GM21367 (cell line): ENCODE results near the gene PLIN5.
"Not testable (repeated sequence)": the region's sequence is repeated elsewhere in the genome, so short reads cannot be mapped to it uniquely, and the experiment has no call there.

ENCODE experiments used
- ATAC-seq: cut with Tn5 transposase; IDR thresholded peaks from one replicate; pipeline ENCODE4 v1.9.1; 2021; ENCODE audit not compliant: unreplicated experiment

The PLIN5 gene

DNA sequence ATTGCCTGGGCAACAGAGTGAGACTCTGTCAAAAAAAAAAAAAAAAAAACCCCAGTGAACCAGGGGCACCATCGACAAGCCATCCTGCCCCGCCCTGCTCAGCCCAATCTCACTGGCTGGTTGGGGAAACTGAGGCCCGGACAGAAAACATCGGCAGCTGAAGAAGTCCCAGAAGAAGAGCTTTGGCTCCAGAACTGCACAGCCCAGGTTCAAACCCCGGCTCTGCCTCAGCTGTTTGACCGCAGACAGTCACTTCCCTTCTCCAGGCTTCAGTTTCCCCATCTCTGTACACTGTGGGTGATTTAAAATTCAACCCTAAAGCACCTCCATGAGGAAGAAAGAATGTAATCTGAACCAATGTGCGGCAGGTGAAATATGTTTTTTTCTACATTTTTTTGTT lies 33.9 kb upstream of the PLIN5 start:
- no peak for ATAC-seq

DNA sequence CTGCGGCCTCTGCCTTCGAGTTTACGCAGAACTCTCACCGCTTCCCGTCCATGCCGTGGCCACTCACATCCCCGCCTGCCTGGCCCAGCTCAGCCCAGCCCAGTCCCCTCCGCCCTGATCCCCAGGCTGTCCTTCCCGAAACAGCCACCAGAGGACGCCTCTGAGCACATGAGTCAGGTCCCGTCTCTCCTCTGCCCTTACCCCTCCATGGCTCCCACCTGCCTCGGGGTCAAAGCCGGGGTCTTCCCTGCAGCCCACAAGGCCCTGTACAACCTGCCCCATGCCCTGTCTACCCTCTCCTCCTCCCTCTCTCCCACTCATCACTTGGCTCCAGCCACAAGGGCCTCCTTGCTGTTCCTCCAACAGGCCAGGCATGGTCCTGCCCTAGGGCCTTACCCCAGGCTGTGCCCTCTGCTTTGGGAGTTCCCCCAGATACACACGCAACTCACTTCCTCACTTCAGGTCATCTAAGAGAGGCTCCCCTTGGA lies 32.6 kb upstream of the PLIN5 start:
- ATAC-seq, result no peak

DNA sequence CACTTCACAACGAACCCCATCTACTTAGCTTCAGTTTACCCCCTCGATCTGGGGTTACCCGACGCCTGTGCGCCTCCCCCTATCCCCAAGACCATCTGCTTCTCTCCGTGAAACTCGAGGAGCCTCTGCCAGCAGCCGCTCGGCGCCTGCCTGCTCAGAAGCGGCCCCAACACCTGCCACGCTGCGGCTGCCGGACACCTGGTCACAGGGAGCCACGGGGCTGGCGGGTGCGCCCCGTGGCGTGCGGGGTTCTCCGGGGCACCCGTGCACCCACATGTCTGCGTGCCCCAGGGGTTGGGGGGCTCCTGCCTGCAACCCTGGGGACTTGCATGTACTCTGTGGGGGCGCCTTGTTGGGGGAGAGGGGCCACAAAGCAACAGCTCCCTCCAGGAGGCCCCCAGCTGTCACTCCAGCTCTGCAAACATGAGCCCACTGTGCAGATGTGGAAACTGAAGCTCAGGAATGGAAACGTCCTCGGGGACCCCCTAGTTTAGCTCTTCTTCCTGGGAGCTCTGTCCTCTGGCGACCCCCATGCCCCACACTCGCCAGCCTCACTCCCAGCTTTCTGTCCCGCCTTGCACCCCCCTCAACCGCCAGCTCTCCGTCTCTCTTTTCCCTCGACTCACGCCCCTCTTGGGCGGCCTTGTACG lies 31.5 kb upstream of the PLIN5 start:
- no peak for ATAC-seq

DNA sequence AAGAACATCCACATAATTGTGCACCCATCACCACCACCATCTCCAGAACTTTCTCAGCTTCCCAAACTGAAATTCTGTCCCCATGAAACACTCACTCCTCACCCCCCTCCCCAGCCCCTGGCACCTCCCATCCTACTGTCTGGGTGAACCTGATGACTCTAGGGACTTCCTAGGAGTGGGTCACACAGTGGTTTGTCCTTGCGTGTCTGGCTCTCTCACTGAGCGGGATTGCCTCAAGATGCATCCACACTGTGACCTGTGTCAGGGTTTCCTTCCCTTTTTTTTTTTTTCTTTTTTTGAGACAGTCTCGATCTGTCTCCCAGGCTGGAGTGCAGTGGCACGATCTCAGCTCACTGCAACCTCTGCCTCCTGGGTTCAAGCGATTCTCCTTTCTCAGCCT lies 28.5 kb upstream of the PLIN5 start:
- not testable (repeated sequence) for ATAC-seq

DNA sequence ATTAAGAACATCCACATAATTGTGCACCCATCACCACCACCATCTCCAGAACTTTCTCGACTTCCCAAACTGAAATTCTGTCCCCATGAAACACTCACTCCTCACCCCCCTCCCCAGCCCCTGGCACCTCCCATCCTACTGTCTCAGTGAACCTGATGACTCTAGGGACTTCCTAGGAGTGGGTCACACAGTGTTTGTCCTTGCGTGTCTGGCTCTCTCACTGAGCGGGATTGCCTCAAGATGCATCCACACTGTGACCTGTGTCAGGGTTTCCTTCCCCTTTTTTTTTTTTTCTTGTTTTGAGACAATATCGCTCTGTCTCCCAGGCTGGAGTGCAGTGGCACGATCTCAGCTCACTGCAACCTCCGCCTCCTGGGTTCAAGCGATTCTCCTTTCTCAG lies 27.1 kb upstream of the PLIN5 start:
- ATAC-seq, result not testable (repeated sequence)

DNA sequence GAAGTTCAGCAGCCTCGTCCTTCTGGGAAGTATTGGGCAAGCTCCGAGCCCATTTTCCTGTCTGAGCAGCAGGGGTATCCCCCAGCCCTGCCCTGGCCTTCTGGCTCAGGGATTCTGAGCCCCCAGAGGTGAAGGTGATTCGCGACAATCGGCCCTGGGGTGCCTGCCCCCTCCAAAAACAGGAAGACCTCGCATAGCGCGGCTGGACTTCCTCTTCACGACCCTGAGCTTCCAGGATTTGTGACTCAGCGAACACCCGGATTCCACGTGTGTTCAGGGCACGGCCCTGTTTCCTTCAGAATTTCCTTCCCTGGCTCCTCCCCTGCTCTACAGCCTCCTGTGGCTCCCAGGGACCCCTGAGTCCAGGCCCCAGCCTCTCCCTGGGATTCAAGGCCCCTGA lies 24.5 kb upstream of the PLIN5 start, which contains the start of gene SEMA6B:
SEMA6B (minus strand) TSS at position 116 of the 400 bp plus-strand sequence. CDS start 1,227 bp downstream, outside the sequence.
- no peak for ATAC-seq

DNA sequence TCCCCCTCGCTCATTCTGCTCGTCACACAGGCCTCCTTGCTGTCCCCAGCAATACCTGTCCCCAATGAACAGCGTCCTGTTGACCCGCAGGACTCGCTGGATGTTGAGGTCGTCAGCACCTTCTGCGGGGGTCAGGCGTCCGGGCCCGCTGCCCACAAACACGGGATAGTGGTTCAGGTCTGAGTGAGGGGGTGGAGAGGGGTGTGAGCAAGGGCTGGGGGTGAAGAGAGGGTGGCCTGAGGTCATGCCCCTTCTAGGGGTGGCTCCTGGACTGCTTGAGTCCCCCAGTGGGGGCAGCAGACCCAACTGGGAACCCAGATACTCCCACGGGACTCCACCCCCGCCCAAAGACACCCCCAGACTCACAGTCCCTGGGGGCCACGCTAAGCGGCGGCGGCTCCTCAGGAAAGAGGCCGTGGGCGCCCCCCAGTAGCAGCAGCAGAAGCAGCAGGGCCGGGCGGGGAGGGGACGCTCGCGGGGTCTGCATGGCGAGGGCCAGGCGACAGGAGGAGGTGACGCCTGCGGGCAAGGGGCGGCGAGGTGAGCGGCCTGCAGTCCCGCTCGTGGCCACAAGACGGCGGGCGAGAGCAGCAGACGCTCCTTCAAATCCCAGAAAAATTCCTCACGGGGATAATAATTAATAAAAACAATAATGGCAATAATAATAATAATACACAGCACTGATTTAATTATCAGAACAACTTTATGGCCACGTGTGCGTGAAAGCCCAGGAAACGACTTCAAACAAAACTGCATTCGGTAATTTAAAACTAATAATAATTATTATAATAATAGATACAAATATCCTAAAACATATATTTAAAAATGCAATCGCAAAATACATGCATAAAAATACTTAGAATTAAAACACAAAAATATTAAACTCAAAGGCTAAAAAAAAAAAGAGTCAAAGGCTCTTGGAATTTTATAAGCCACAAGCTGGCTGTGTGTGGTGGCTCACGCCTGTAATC lies 23.2 kb upstream of the PLIN5 start:
- no peak for ATAC-seq

DNA sequence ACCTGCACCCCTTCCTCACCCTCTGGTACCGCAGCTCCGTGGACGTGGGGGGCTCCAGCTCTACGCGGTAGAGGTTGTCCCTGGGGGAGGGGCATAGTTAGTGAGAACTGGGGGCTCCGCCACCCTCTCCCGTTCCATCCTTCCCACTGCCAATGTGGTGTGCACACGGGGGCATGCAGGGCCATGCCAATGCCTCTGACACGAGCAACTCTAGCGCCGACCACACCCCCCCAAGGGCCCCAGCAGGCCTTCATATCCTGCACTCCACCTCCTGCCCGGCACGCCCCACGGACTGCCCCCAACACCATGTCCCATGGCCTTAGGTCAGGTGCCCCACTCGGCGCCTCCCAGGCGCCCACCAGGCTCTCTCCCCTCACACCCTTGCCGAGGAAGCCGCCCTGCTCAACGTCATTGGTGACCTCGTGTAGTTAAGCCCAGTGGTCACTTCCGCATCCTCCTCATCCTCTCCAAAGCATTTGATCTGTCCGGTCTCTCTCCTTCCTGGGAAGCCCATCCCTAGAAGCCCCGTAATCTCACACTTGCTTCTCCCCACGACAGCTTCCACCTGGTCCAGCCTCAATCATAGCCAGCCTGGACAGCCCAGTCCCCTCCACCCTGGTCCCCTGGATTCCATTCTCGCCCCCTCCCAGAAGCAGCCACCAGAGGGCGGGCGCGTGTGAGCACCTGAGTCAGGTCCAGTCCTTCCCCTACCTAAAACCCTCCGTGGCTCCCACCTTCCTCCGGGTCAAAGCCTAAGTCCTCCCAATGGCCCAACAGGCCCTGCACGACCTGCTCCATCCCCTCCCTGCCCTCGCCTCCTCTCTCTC lies 22.3 kb upstream of the PLIN5 start:
- no peak for ATAC-seq

DNA sequence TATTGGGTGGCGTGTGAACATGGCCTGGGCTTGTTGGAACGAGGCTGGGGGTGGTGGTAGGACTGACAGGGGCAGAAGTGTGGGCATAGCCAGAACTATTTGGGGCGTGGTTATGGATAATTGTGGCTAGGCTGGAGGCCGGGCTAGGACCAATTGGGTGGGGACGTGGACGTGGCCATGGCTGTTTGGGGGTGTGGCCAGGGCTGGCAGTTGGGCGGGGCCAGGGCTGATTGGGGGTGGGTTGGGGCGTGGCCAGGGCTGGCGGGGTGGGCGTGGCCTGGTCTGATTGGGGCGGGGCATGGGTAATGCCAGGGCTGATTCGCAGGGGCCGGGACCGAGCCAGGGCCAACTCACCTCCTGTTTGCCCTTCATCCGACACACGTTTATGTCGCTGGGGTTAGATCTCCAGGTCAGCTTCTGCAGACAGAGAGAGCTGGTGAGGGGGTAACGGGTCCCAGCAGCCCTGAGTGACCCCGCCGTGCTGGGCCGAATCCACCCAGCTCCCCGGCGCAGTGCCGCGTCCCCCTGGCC lies 21.6 kb upstream of the PLIN5 start:
- no peak for ATAC-seq

DNA sequence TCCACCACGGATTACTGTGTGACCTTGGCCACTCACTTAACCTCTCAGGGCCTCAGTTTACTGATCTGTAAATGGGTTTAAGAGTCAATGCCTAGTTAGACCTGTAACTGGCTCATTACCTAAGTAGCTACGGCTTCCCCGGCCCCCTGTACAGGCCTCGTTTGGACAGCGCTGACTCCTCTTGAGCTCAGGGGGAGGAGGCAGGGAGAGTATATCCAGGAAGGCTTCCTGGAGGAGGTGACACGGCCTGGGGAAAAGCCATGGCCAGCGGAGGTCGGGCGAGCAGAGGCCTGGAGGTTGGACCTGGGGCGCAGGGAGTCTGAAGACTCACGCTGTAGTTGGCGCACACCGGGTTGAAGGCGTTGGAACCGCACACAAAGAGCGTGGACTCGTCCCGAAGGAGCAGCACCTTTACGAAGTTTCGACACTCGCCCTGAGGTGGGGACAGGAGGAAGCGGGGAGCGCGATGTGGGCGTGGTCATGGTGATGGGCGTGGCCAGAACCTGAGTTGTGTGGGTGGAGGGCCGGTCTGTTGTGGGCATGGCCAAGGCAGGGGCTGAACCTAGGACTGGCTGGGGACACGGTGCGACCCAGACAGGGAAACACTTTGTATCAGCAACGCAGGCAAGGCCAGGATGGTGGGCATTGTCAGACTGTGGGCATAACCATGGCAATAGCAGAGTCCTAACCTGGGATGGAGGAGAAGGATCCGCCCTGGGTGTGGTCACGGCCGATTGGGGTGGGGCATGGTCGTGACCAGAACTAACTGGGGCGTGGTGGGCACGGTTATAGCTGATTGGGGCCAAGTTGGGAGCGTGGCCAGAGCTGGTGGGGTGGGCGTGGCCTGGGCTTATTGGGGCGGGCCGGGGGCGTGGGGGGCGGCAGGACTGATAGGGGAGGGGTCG lies 20.9 kb upstream of the PLIN5 start:
- ATAC-seq, result no peak

DNA sequence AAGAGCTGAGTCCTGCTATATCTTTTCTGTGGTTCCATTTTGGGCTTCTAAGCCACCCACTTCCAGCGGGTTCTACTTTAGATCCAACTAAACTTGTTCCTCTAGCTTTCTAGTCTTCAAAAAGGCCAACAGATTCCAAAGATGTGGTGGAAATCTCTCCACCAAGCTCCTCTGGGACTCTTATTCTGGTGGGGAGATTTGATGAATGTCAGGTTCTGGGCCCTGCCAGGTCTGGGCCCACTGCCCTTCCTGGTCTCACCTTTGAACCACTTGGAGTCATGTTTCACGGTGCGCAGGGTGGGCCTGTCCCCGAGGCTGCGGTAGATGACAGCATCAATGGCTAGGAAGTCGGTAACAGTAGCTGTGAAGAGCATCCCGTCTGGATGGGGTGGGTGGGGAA lies 19.7 kb upstream of the PLIN5 start:
- ATAC-seq, result no peak

DNA sequence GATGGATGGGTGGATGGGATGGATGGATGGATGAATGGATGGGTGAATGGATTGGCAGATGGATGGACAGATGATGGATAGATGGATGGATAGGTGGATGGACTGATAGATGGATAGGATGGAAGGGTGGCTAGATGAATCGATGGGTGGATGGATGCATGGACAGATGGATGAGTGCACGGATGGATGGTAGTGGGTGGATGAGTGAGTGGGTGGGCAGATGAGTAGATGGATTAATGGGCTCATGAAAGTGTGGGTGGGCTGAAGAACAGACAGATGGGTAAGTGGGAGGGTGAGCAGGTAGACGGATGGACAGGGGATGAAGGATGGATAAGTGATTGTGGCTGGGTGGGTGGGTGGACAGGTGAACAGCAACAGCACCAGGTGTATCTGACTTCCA lies 18.8 kb upstream of the PLIN5 start:
- ATAC-seq, result no peak

DNA sequence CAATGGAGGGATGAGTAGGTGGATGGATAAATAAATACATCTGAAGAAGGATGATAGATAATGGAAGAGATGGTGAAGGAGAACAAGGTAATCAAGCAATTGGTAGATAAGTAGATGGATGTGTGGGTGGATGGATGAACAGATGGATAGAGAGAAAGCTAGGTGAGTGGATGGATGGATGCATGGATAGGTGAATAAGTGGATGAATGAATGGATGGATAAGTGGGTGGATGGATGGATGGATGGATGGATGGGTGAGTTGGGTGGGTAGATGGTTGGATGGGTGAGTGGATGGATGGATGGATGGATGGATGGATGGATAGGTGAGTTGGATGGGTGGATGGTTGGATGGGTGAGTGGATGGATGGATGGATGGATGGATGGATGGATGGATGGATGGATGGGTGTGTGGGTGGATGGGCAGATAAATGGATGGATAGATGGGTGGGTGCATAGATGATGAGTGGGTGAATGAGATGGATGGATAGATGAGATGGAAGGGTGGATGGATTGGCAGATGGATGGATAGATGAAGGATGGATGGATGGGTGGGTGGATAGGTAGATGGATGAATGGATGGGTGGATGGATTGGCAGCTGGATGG lies 18.2 kb upstream of the PLIN5 start:
- ATAC-seq, result no peak

DNA sequence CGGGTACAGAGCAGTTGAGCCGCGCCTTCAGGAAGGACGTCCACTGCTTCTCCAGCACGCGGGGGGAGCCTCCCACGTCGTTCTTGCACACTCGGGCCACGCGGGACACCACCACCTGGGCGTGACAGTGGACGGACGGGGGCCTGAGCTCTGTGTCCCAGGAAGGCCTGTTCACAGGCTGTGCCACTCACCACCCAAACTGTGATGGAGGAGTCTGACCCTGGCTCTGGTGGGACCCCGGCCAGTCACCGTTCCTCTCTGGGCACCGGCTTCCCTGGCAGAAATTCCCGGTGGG lies 17.4 kb upstream of the PLIN5 start:
- no peak for ATAC-seq

DNA sequence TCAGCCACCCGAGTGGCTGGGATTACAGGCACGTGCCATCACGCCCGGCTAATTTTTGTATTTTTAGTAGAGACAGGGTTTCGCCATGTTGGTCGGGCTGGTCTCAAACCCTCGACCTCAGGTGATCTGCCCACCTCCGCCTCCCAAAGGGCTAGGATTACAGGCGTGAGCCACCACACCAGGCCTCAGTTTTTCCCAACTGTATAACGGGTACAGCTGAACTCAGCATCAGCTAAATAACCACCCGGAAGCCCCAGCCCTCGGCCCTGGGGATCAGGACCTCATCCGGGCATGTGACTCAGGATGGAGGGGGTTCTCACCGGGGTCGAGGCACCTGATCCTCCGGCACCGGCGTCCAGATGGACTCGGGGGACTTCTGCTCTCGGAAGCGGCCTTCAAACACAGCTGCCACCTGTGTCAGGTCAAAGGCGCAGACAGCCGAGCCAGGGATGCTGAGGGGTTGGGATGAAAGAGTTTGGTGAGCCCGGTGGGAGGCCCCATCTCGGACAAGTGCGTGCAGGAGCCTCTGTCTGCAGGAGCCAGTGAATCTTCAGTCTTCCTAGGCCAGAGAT lies 15.5 kb upstream of the PLIN5 start:
- no peak for ATAC-seq

DNA sequence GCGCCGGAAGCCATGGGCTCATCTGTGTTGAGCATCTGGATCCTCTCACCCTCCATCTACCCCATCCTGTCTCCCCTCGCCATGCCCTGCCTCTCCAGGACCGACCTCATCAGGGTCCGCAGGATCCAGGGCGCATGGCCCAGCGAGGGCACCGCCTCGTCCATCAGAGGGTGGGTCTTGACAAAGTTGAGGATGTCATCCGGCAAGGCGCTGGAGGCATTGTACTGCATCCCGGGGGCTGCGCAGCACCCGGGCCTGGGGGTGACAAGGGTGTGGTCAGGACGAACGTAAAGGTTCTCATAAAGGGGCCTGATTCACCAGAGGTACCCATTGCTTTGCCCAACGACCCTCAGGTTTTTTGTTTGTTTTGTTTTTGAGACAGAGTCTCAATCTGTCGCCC lies 15.0 kb upstream of the PLIN5 start:
- no peak for ATAC-seq

DNA sequence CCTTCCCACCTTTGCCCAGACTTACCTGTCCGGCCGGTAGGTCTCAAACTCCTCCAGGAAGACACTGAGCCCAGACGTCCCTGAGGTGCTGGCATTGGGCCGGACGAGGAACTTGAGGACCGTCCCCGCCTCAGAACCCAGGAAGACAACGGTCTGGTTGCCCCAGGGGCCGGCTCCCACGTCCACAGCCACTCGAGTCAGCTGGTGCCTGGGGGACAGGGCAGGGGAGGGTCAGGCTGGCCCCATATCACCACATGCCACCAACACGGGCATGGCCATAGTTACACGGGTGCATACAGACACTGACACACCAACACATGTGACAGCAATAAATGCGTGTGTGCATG lies 13.2 kb upstream of the PLIN5 start:
- no peak for ATAC-seq

DNA sequence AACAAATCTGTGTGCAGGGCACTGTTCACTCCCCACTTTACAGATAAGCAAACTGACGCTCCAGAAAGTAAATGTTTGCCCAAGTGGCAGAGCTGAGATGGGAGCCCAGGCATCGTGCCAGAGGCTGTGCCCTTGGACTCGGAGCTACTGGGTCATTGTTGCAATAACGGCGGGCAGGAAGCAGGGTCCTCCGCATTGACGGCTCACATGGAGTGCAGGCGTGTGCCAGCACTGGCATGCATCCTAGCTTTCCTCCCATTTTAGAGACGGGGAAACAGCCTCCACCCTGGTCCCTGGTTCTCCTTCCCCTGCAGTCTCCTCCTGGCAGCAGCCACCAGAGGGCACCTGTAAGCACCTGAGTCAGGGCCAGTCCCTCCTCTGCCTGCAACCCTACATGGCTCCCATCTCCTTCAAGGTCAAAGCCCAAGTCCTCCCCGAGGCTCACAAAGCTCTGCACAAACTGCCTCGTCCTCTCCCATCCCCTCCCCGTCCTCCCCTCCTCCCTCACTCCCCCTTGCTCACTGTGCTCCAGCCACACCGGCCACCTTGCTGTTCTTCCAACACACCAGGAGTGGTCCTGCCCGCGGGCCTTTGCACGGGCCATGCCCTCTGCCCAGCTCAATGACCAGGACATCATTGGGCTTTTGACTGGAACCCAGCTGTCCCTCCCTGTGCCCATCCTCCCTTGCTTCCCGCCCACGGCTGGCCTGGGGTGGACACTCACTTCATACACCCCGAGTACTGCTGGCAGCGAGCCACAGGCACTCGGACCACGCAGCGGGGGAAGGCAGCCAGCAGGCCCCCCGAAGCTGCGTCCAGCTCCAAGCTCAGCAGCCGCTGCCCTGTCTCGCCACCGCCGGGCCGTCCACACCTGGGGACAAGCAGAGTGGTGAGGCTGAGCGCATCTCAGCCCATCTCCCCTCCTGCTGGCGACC lies 12.5 kb upstream of the PLIN5 start:
- no peak for ATAC-seq
